ENCODE measurements around the gene USP16.
"Not testable (repeated sequence)": the region's sequence is repeated elsewhere in the genome, so short reads cannot be mapped to it uniquely, and the experiment has no call there.

USP16 gene

GRCh38 chr21:29024474-29025327 is at the start of gene USP16:
Gene USP16, plus strand, starts transcription at chr21:29024668. Its CDS starts 3,246 bp downstream, at chr21:29027914.
- peak; percentile 99 for DNase-seq (ENCODE audit: low read depth)

- DNase-seq (ENCODE audit: low read depth) = peak; percentile 80
Observed at GRCh38 chr21:28975397-28975796, 49.1 kb upstream of the USP16 start.

DNA sequence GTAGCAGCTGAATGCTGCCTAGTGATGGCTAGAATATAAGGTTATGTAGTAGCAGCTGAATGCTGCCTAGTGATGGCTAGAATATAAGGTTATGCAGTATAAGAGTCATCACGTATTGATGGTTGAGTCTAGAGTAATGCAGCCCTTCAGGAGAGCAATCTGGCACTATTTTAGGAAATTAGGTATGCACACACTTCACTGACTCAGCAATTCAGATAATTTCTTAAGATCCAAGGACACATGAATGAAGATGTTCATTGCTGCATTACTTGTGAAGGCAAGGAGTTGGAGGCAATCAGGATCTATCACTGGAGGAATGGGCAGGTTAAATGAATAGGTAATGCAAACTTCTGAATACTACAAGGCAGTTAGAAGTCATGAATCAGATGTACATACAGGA is 45.4 kb upstream of the USP16 start:
- DNase-seq (ENCODE audit: low read depth) = no peak

DNA sequence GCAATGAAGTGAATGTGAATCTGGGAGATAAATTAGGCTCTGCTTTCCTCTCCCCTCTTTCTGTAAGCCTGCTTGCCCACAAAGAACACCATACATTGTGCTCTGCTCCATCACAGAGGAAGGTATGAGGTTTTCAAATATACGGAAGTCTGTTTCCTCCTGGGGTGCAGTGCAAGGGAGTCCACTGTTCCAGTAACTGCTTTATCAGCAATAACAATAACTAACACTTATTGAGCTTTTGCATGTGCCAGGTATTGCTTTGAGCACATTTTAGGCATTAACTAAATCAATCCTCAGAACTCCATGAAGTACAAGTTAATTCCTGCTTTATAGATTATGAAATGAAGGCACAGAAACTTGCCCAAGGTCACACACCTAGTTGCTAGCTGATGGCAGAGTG is 41.8 kb upstream of the USP16 start:
- no peak for DNase-seq (ENCODE audit: low read depth)

GRCh38 chr21:28986677-28987076 is 37.8 kb upstream of the USP16 start:
- DNase-seq (ENCODE audit: low read depth) = no peak

- not testable (repeated sequence) for DNase-seq (ENCODE audit: low read depth)
Observed at GRCh38 chr21:28988146-28988545, 36.3 kb upstream of the USP16 start.

DNA sequence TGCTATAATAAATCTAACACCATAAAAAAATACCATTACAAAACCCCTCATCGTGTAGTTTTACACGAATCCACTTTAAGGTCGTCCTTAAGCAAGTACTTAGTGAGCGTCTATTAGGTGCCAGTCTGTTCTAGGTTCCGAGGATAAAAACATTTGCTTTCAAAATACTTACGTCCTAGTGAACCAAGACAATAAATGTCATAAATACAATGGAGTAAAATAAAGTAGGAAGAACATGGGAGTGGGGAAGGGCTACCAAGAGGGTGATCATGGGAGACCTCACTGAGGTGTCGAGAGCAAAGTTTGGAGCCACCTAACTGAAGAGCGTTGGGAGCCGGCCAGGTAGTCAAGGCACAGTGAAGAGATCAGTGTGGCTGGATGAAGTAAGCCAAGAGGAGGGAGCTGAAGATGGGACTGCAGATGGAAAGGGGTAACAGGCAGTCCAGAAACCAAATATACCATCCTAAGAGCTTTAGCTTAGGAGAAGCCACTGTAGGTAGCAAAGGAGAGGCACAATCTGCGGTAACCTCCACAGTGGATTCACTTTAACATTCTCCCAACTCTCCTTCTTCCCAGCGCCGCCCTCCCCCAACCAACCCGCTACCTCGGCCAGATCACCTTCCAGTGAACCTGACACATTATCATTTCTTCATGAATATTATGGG is 32.5 kb upstream of the USP16 start:
- DNase-seq (ENCODE audit: low read depth) = no peak

GRCh38 chr21:28992526-28993292 is 31.8 kb upstream of the USP16 start, which contains the start of gene LTN1:
Gene LTN1, minus strand, starts transcription at chr21:28992877. Its CDS starts 72 bp downstream, at chr21:28992805.
- DNase-seq (ENCODE audit: low read depth) = peak; percentile 99

DNA sequence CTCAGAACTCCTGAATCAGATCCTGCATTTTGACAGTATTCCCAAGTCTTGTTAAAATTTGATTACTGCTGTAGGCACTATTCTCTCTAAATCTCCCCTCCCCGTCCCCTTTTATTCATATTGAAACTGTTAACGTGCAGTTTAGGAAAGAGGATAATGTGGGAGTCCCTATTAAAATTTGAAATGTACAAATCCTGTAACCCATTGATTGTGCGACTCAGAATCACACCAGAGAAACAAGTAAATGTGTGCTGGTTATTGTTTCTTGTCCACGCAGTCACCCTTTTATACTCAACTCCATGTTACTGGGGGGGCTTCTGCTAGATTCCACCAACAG is 31.2 kb upstream of the USP16 start:
- DNase-seq (ENCODE audit: low read depth) = no peak

GRCh38 chr21:29002442-29003144 is 21.9 kb upstream of the USP16 start:
- peak; percentile 85 for DNase-seq (ENCODE audit: low read depth)

DNA sequence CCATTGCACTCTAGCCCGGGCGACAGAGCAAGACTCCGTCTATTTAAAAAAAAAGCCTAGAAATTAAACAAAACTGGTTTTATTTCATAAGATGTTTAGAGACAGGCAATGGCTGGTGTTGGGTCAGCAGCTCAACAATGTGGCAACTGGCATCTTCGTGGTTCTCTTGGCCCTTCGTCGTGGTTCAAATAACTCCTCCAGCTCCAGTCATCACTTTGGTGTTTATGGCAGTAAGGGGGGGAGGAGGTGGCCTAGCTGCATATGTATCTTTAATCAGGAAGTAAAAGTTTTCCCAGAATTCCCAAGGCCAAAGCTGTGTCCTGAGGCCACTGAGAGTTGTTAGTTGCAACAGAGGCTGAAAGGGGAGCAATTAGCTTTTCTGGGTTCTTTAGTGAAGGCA is 18.8 kb upstream of the USP16 start:
- DNase-seq (ENCODE audit: low read depth) = no peak

DNA sequence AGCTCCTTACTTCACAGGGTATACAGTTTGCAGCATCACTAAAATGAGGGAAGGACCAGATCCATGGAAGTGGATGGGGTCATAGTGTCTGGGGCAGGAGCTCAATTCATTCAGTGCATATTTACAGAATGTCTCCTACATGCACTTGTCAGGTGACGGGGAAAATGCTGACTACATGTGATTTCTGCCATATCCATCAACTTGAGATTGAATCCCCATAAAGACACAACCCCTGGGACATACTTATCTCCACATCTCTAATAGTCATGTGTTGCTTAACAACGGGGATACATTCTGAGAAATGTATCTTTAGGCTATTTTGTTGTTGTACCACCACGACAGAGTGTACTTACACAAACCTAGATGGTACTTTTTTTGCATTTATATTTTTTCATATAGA is 17.3 kb upstream of the USP16 start:
- DNase-seq (ENCODE audit: low read depth) = no peak

GRCh38 chr21:29007810-29008209 is 16.7 kb upstream of the USP16 start:
- no peak for DNase-seq (ENCODE audit: low read depth)

DNA sequence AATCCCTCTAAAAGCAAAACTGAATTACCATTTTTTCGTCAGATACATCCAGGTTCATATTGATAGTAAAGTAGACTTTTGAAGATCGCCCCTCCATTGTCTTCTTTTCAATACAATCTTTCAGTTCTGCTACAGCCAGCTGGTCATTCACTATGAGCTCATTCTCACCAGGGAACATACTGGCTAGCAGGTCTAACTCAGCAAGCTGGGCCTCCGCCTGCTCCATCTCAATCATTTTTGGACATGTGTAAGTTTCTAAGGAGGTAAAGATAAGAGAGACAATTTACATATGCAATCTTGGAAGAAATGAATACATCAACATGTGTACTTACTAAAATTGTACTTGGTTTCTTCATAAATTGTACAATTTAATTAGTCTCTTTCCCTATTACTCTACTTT is 16.1 kb upstream of the USP16 start:
- no peak for DNase-seq (ENCODE audit: low read depth)

DNA sequence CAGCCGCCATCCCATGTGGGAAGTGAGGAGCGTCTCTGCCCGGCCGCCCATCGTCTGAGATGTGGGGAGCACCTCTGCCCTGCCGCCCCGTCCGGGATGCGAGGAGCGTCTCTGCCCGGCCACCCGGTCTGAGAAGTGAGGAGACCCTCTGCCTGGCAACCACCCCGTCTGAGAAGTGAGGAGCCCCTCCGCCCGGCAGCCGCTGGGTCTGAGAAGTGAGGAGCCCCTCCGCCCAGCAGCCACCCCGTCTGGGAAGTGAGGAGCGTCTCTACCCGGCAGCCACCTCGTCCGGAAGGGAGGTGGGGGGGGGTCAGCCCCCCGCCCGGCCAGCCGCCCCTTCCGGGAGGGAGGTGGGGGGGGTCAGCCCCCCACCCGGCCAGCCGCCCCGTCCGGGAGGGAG is 13.2 kb upstream of the USP16 start:
- DNase-seq (ENCODE audit: low read depth) = not testable (repeated sequence)

- DNase-seq (ENCODE audit: low read depth) = no peak
Observed at GRCh38 chr21:29017639-29018237, 6.7 kb upstream of the USP16 start.

DNA sequence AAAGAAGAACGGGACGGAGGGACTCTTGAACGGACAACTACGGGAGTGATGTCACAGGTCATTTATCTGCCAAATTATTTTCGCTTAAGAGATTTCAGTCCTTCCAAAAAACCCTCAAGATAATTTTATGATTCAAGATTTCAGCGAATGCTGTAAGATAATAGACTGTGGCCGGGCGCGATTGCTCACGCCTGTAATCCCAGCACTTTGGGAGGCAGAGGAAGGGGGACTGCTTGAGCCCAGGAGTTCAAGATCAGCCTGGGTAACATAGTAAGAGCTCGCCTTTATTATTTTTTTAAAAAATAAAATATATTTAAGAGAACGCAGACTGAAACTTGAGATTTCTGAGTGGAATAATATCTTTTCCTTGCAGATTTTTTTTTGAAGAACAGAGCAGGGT is 5.9 kb upstream of the USP16 start:
- DNase-seq (ENCODE audit: low read depth) = no peak

- DNase-seq (ENCODE audit: low read depth) = no peak
Observed at GRCh38 chr21:29022166-29022565, 2.3 kb upstream of the USP16 start.

GRCh38 chr21:29025328-29025713 is 853 bp downstream of the USP16 start:
- DNase-seq (ENCODE audit: low read depth) = no peak

DNA sequence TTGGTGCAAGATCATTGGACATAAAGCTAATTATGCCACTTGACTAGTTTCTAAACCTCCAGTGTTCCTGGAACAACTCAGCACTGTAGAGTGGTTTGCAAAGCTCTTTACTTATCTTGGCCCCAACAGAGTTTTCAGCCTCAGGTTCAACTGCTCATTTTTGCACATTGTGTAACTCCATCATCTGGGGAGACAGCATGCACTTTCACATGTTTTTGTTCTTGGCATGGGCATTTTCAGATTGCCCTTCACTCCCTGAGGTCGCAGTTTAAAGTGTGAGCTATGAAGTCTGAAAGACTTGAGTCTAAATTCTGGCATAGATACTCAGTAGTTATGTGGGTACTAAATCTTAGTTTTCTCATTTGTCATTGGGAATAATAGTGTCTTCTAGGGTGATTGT is 5.1 kb downstream of the USP16 start:
- no peak for DNase-seq (ENCODE audit: low read depth)

GRCh38 chr21:29030909-29031308 is 6.4 kb downstream of the USP16 start:
- no peak for DNase-seq (ENCODE audit: low read depth)

- DNase-seq (ENCODE audit: low read depth) = no peak
Observed at GRCh38 chr21:29033301-29033700, 8.8 kb downstream of the USP16 start.

Data from GM04504 (cell line).